ENCODE results near the gene DPEP3.
"Not testable (repeated sequence)": the region's sequence is repeated elsewhere in the genome, so short reads cannot be mapped to it uniquely, and the experiment has no call there.

Gene DPEP3

GRCh38 chr16:68009157-68009735 lies 28.9 kb upstream of the DPEP3 start:
- H3K27me3 ChIP-seq = no peaks in the 10 kb centered on the region
- no peak overlapping the region for H3K27ac ChIP-seq
- H3K9ac ChIP-seq = no peak overlapping the region
- H3K4me2 ChIP-seq = no peak overlapping the region
- H3K4me1 ChIP-seq = no peaks in the 10 kb centered on the region; the same call in 1 of the 2 replicates
- no peak for TF ChIP-seq Cebpa-rat (IDR thresholded peaks at IDR 0.05)
- H4K20me1 ChIP-seq = no peaks in the 10 kb centered on the region
- H3K4me3 ChIP-seq = no peak overlapping the region
- no peaks in the 10 kb centered on the region for H3K36me3 ChIP-seq
- H3K9me3 ChIP-seq = no peaks in the 10 kb centered on the region

- H3K27ac ChIP-seq = no peak overlapping the region
- no peaks in the 10 kb centered on the region for H3K9me3 ChIP-seq
- no peak for TF ChIP-seq Cebpa-rat (IDR thresholded peaks at IDR 0.05)
- H4K20me1 ChIP-seq = no peaks in the 10 kb centered on the region
- no peaks in the 10 kb centered on the region; the same call in 1 of the 2 replicates for H3K4me1 ChIP-seq
- no peak overlapping the region for H3K4me2 ChIP-seq
- no peak overlapping the region for H3K4me3 ChIP-seq
- no peaks in the 10 kb centered on the region for H3K36me3 ChIP-seq
- H3K9ac ChIP-seq = no peak overlapping the region
- no peaks in the 10 kb centered on the region for H3K27me3 ChIP-seq
These were observed 25.5 kb upstream of the DPEP3 start for GRCh38 chr16:68005786-68006286.

- H3K36me3 ChIP-seq = no peaks in the 10 kb centered on the region
- no peak overlapping the region for H3K9ac ChIP-seq
- TF ChIP-seq Cebpa-rat (IDR thresholded peaks at IDR 0.05) = no peak
- H3K4me1 ChIP-seq = peaks cover 4% of the 10 kb centered on the region
- no peaks in the 10 kb centered on the region for H4K20me1 ChIP-seq
- H3K9me3 ChIP-seq = no peaks in the 10 kb centered on the region
- H3K4me2 ChIP-seq = no peak overlapping the region
- no peaks in the 10 kb centered on the region for H3K27me3 ChIP-seq
- H3K4me3 ChIP-seq = no peak overlapping the region
- no peak overlapping the region for H3K27ac ChIP-seq
These were observed 24.9 kb upstream of the DPEP3 start for GRCh38 chr16:68005211-68005610.

GRCh38 chr16:68003031-68003430 lies 22.7 kb upstream of the DPEP3 start:
- peaks cover 26% of the 10 kb centered on the region for H3K4me1 ChIP-seq
- H3K36me3 ChIP-seq = no peaks in the 10 kb centered on the region
- no peak overlapping the region for H3K27ac ChIP-seq
- no peaks in the 10 kb centered on the region for H3K27me3 ChIP-seq
- H3K4me2 ChIP-seq = no peak overlapping the region
- H3K4me3 ChIP-seq = no peak overlapping the region
- no peak for TF ChIP-seq Cebpa-rat (IDR thresholded peaks at IDR 0.05)
- H3K9me3 ChIP-seq = peaks cover 5% of the 10 kb centered on the region; the same call in 1 of the 2 replicates
- H3K9ac ChIP-seq = no peak overlapping the region
- H4K20me1 ChIP-seq = no peaks in the 10 kb centered on the region

- Histone ChIP-seq H3K4me2 (peak overlapping the region; percentile 82), H4K20me1 (no peaks in the 10 kb centered on the region), H3K9me3 (peaks cover 9% of the 10 kb centered on the region; the same call in 1 of the 2 replicates), H3K4me1 (peaks cover 26% of the 10 kb centered on the region), H3K4me3 (no peak overlapping the region), H3K27ac (0 out of 2 replicates have a peak overlapping the region, but pooled peaks have one; percentile 59), H3K36me3 (no peaks in the 10 kb centered on the region), H3K9ac (no peak overlapping the region), H3K27me3 (no peaks in the 10 kb centered on the region)
- no peak for TF ChIP-seq Cebpa-rat (IDR thresholded peaks at IDR 0.05)
These were observed 20.2 kb upstream of the DPEP3 start for GRCh38 chr16:68000450-68000849.

GRCh38 chr16:67999985-68000384 lies 19.7 kb upstream of the DPEP3 start:
- peaks cover 30% of the 10 kb centered on the region for H3K4me1 ChIP-seq
- H3K9me3 ChIP-seq = peaks cover 9% of the 10 kb centered on the region; the same call in 1 of the 2 replicates
- H3K36me3 ChIP-seq = no peaks in the 10 kb centered on the region
- H3K27me3 ChIP-seq = no peaks in the 10 kb centered on the region
- H4K20me1 ChIP-seq = no peaks in the 10 kb centered on the region
- H3K4me3 ChIP-seq = no peak overlapping the region
- peak overlapping the region; percentile 82 for H3K4me2 ChIP-seq
- no peak for TF ChIP-seq Cebpa-rat (IDR thresholded peaks at IDR 0.05)
- H3K9ac ChIP-seq = no peak overlapping the region
- peak overlapping the region; percentile 59; the same call in 1 of the 2 replicates for H3K27ac ChIP-seq

- Histone ChIP-seq H3K9ac (peak within 1 kb of the TSS; percentile 46; the same call in 1 of the 2 replicates), H3K27ac (peak within 1 kb of the TSS; percentile 59), H3K4me3 (peak within 1 kb of the TSS; percentile 37), H3K4me2 (peak within 1 kb of the TSS; percentile 82), H3K4me1 (peaks cover 38% of the 10 kb centered on the region)
- H3K9me3 ChIP-seq, H4K20me1 ChIP-seq, H3K27me3 ChIP-seq, H3K36me3 ChIP-seq: not testable (repeated sequence)
These were observed 18.7 kb upstream of the DPEP3 start, which contains the start of gene DPEP2 for GRCh38 chr16:67998779-67999688. TSS of gene DPEP2 (minus strand) at chr16:67999484. CDS start at chr16:67993212, 6,272 bp downstream.

GRCh38 chr16:67998231-67998778 lies 18.0 kb upstream of the DPEP3 start:
- H3K27me3 ChIP-seq, H3K27ac ChIP-seq, H4K20me1 ChIP-seq, H3K9ac ChIP-seq, H3K36me3 ChIP-seq, H3K9me3 ChIP-seq: not testable (repeated sequence)
- peak overlapping the region; percentile 82 for H3K4me2 ChIP-seq
- H3K4me1 ChIP-seq = peaks cover 46% of the 10 kb centered on the region
- 0 out of 2 replicates have a peak overlapping the region, but pooled peaks have one; percentile 7 for H3K4me3 ChIP-seq

- Histone ChIP-seq H4K20me1 (no peaks in the 10 kb centered on the region), H3K27ac (no peak overlapping the region), H3K27me3 (no peaks in the 10 kb centered on the region), H3K4me1 (peaks cover 60% of the 10 kb centered on the region), H3K4me3 (no peak overlapping the region), H3K36me3 (no peaks in the 10 kb centered on the region), H3K9me3 (peaks cover 9% of the 10 kb centered on the region; the same call in 1 of the 2 replicates), H3K9ac (no peak overlapping the region), H3K4me2 (no peak overlapping the region)
- no peak for TF ChIP-seq Cebpa-rat (IDR thresholded peaks at IDR 0.05)
These were observed 16.4 kb upstream of the DPEP3 start for GRCh38 chr16:67996666-67997065.
